Endothelial cell (in vitro differentiated cells): ENCODE results near the gene SGPP2. TPM values are rescaled to one million over a fixed set of nuclear protein-coding genes. Genes with fewer than 3 reads are reported as not detected.

Experiments used
- DNase-seq: peaks from one replicate; pipeline ENCODE4 v3.0.0; 2021; ENCODE audit warnings: low spot score
- H3K27ac Mint-ChIP-seq: one replicate; pipeline ENCODE4 v1.8.0; 2021; ENCODE audit warnings: mixed read lengths, inconsistent platforms; ENCODE audit not compliant: unreplicated experiment
- H3K27me3 Mint-ChIP-seq: one replicate; pipeline ENCODE4 v1.8.0; 2021; ENCODE audit warnings: mild to moderate bottlenecking, moderate library complexity, mixed read lengths, inconsistent platforms; ENCODE audit not compliant: unreplicated experiment
- H3K36me3 Mint-ChIP-seq: one replicate; pipeline ENCODE4 v1.8.0; 2021; ENCODE audit warnings: mild to moderate bottlenecking, low read depth, mixed read lengths, inconsistent platforms; ENCODE audit not compliant: unreplicated experiment
- H3K4me1 Mint-ChIP-seq: one replicate; pipeline ENCODE4 v1.8.0; 2021; ENCODE audit warnings: mild to moderate bottlenecking, mixed read lengths, inconsistent platforms; ENCODE audit not compliant: unreplicated experiment
- H3K4me3 Mint-ChIP-seq: one replicate; pipeline ENCODE4 v1.8.0; 2021; ENCODE audit warnings: mild to moderate bottlenecking, mixed read lengths, inconsistent platforms; ENCODE audit not compliant: unreplicated experiment
- H3K9me3 Mint-ChIP-seq: one replicate; pipeline ENCODE4 v1.8.0; 2021; ENCODE audit warnings: mixed read lengths, inconsistent platforms; ENCODE audit not compliant: unreplicated experiment
- total RNA-seq: library from RNA; stranded (reverse); fragmentation: NEBNext Ultra II Directional; extraction: Animal tissue kit (Norgen Biotek cat#: 25700); gene quantifications from one replicate; pipeline ENCODE4 v1.2.1, GENCODE V29; 2021; ENCODE audit not compliant: unreplicated experiment
- TF ChIP-seq, protein P1 (sequence below): fragments of 200-600 bp; sonication (generic); IDR thresholded peaks from one replicate; pipeline ENCODE4 v1.5.0; 2021; ENCODE audit warnings: antibody characterized with exemption; ENCODE audit not compliant: unreplicated experiment

The SGPP2 gene
- total RNA-seq, 1 donor from 2014 or later: not detected

- H3K27ac Mint-ChIP-seq: no peak overlapping the region
- TF ChIP-seq, protein P1, sequence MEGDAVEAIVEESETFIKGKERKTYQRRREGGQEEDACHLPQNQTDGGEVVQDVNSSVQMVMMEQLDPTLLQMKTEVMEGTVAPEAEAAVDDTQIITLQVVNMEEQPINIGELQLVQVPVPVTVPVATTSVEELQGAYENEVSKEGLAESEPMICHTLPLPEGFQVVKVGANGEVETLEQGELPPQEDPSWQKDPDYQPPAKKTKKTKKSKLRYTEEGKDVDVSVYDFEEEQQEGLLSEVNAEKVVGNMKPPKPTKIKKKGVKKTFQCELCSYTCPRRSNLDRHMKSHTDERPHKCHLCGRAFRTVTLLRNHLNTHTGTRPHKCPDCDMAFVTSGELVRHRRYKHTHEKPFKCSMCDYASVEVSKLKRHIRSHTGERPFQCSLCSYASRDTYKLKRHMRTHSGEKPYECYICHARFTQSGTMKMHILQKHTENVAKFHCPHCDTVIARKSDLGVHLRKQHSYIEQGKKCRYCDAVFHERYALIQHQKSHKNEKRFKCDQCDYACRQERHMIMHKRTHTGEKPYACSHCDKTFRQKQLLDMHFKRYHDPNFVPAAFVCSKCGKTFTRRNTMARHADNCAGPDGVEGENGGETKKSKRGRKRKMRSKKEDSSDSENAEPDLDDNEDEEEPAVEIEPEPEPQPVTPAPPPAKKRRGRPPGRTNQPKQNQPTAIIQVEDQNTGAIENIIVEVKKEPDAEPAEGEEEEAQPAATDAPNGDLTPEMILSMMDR: no peak
- no peaks in the 10 kb centered on the region for H3K9me3 Mint-ChIP-seq
- no peaks in the 10 kb centered on the region for H3K36me3 Mint-ChIP-seq
- H3K27me3 Mint-ChIP-seq: no peaks in the 10 kb centered on the region
- no peak overlapping the region for H3K4me3 Mint-ChIP-seq
- DNase-seq: no peak
- H3K4me1 Mint-ChIP-seq: no peaks in the 10 kb centered on the region
These were observed 121.8 kb downstream of the SGPP2 start for GRCh38 chr2:222545823-222546795.

GRCh38 chr2:222547083-222547482 lies 122.7 kb downstream of the SGPP2 start:
- DNase-seq: no peak
- Mint-ChIP-seq H3K36me3 (no peaks in the 10 kb centered on the region), H3K4me3 (no peak overlapping the region), H3K9me3 (no peaks in the 10 kb centered on the region), H3K27ac (no peak overlapping the region), H3K27me3 (no peaks in the 10 kb centered on the region), H3K4me1 (no peaks in the 10 kb centered on the region)
- TF ChIP-seq, protein P1: no peak

GRCh38 chr2:222548992-222549391 lies 124.6 kb downstream of the SGPP2 start:
- no peaks in the 10 kb centered on the region for H3K4me1 Mint-ChIP-seq
- no peaks in the 10 kb centered on the region for H3K27me3 Mint-ChIP-seq
- no peak overlapping the region for H3K27ac Mint-ChIP-seq
- no peaks in the 10 kb centered on the region for H3K36me3 Mint-ChIP-seq
- no peak for DNase-seq
- TF ChIP-seq, protein P1: no peak
- no peak overlapping the region for H3K4me3 Mint-ChIP-seq
- no peaks in the 10 kb centered on the region for H3K9me3 Mint-ChIP-seq

DNA sequence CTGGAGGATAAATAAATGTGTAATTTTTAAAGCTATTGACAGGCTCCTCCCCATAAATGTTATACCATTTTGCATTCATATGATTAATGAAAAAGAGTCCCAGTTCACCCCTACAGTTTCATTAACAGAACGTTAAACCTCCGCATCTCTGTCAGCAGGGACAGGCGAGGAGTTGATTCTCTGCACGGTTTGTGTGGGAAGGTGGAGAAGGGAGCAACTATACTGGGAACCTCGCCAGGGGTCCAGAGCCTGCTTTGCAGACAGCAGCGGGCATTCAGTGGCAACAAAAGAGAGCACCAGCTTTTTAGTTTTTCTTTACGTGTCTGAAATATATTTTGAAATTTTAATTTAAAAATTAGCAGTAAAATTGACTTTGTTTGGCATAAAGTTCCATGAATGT lies 130.2 kb downstream of the SGPP2 start:
- TF ChIP-seq, protein P1: no peak
- Mint-ChIP-seq H3K4me3 (no peak overlapping the region), H3K36me3 (no peaks in the 10 kb centered on the region), H3K4me1 (no peaks in the 10 kb centered on the region), H3K9me3 (no peaks in the 10 kb centered on the region), H3K27me3 (no peaks in the 10 kb centered on the region), H3K27ac (no peak overlapping the region)
- no peak for DNase-seq

GRCh38 chr2:222561151-222561550 lies 136.8 kb downstream of the SGPP2 start:
- Mint-ChIP-seq H3K36me3 (no peaks in the 10 kb centered on the region), H3K27ac (no peak overlapping the region), H3K9me3 (no peaks in the 10 kb centered on the region), H3K4me1 (no peaks in the 10 kb centered on the region), H3K4me3 (no peak overlapping the region), H3K27me3 (peaks cover 2% of the 10 kb centered on the region)
- no peak for DNase-seq
- TF ChIP-seq, protein P1: no peak
